Neuronal stem cell (in vitro differentiated cells): ENCODE results near the gene TMCO4.

ENCODE experiments used
- DNase-seq: peaks from one replicate; pipeline ENCODE4 v3.0.0-alpha.2; 2013; ENCODE audit warnings: low spot score
- H2AFZ ChIP-seq: one replicate; pipeline ENCODE4 v1.6.1; 2013; ENCODE audit warnings: mild to moderate bottlenecking, low read length, inconsistent platforms
- H2AK5ac ChIP-seq: 2 replicates; pipeline ENCODE4 v1.6.1; 2013; ENCODE audit warnings: low read depth, mild to moderate bottlenecking, inconsistent platforms, low read length, moderate library complexity, mixed read lengths
- H2BK120ac ChIP-seq: 2 replicates; pipeline ENCODE4 v1.6.1; 2013; ENCODE audit warnings: low read depth, mild to moderate bottlenecking, inconsistent platforms, low read length, moderate library complexity, mixed read lengths
- H2BK12ac ChIP-seq: one replicate; pipeline ENCODE4 v1.6.1; 2013; ENCODE audit warnings: low read length, inconsistent platforms
- H2BK15ac ChIP-seq: 2 replicates; pipeline ENCODE4 v1.6.1; 2013; ENCODE audit warnings: mild to moderate bottlenecking, low read length, inconsistent platforms, mixed read lengths
- H2BK5ac ChIP-seq: one replicate; pipeline ENCODE4 v1.6.1; 2013; ENCODE audit warnings: inconsistent platforms, mild to moderate bottlenecking, low read length, moderate library complexity
- H3K14ac ChIP-seq: one replicate; pipeline ENCODE4 v1.6.1; 2013; ENCODE audit warnings: low read length, inconsistent platforms
- H3K18ac ChIP-seq: 2 replicates; pipeline ENCODE4 v1.6.1; 2013; ENCODE audit warnings: low read length, inconsistent platforms
- H3K23ac ChIP-seq: 2 replicates; pipeline ENCODE4 v1.6.1; 2013; ENCODE audit warnings: low read depth, mild to moderate bottlenecking, mixed read lengths, low read length, inconsistent platforms; ENCODE audit not compliant: poor library complexity
- H3K27ac ChIP-seq: replicated peaks from 3 replicates; pipeline ENCODE4 v1.5.1; 2013; ENCODE audit warnings: low read length, inconsistent platforms
- H3K27me3 ChIP-seq, 3 experiments: 2 replicates each; pipeline ENCODE4 v1.6.1; 2013; ENCODE audit warnings: low read length in 3 of 3, mild to moderate bottlenecking in 2 of 3, inconsistent platforms in 1 of 3, low read depth in 1 of 3, mixed read lengths in 1 of 3, moderate library complexity in 1 of 3; ENCODE audit not compliant: control insufficient read depth in 3 of 3, insufficient read depth in 3 of 3
- H3K36me3 ChIP-seq, 2 donors: replicated peaks in 1 of 2; 2 replicates each; pipeline ENCODE4 v1.6.1; 2013; ENCODE audit warnings: low read length in 2 of 2; ENCODE audit not compliant: control insufficient read depth in 2 of 2, insufficient read depth in 2 of 2
- H3K4ac ChIP-seq: 2 replicates; pipeline ENCODE4 v1.6.1; 2013; ENCODE audit warnings: inconsistent platforms, mild to moderate bottlenecking, low read length, moderate library complexity
- H3K4me1 ChIP-seq, 2 donors: 1 replicate in 1 of 2; 2 replicates in 1 of 2; pipeline ENCODE4 v1.6.1; 2013; ENCODE audit warnings: low read length in 2 of 2, low read depth in 1 of 2; ENCODE audit not compliant: control insufficient read depth in 2 of 2, insufficient read depth in 1 of 2
- H3K4me2 ChIP-seq: one replicate; pipeline ENCODE4 v1.6.1; 2013; ENCODE audit warnings: mild to moderate bottlenecking, low read length, inconsistent platforms; ENCODE audit not compliant: insufficient read depth, poor library complexity, severe bottlenecking
- H3K4me3 ChIP-seq, 2 donors: 2 replicates each; pipeline ENCODE4 v1.5.1; 2013; ENCODE audit warnings: low read length in 2 of 2, mild to moderate bottlenecking in 2 of 2, inconsistent platforms in 1 of 2, moderate library complexity in 1 of 2
- H3K79me1 ChIP-seq: one replicate; pipeline ENCODE4 v1.6.1; 2013; ENCODE audit warnings: low read depth, mild to moderate bottlenecking, inconsistent platforms, low read length, moderate library complexity
- H3K9ac ChIP-seq: one replicate; pipeline ENCODE4 v1.6.1; 2013; ENCODE audit warnings: mild to moderate bottlenecking, low read depth, low read length, inconsistent platforms; ENCODE audit not compliant: poor library complexity
- H3K9me3 ChIP-seq, 2 donors: replicated peaks in 1 of 2; 2 replicates each; pipeline versions ENCODE3 to v1.6.1; 2013; ENCODE audit warnings: low read length in 2 of 2, mild to moderate bottlenecking in 2 of 2, inconsistent platforms in 1 of 2, low read depth in 1 of 2, mixed read lengths in 1 of 2, moderate library complexity in 1 of 2; ENCODE audit not compliant: control insufficient read depth in 2 of 2, insufficient read depth in 1 of 2
- H4K8ac ChIP-seq: one replicate; pipeline ENCODE4 v1.6.1; 2013; ENCODE audit warnings: low read depth, mild to moderate bottlenecking, inconsistent platforms, low read length, moderate library complexity
- H4K91ac ChIP-seq: one replicate; pipeline ENCODE4 v1.6.1; 2013; ENCODE audit warnings: low read length, low read depth, mild to moderate bottlenecking, inconsistent platforms; ENCODE audit not compliant: poor library complexity
- WGBS, 2 donors: extraction: QIAGEN DNeasy Blood & Tissue Kit; methylation state at CpG; one replicate each; pipeline ENCODE4 v1.1.7; 2013; ENCODE audit warnings: missing lambda C conversion rate in 2 of 2, mixed read lengths in 1 of 2; ENCODE audit not compliant: insufficient read length in 2 of 2, insufficient replicate concordance in 1 of 2; ENCODE audit errors: extremely low coverage in 2 of 2; 5-methylcytosine and 5-hydroxymethylcytosine counted together

TMCO4 gene

DNA sequence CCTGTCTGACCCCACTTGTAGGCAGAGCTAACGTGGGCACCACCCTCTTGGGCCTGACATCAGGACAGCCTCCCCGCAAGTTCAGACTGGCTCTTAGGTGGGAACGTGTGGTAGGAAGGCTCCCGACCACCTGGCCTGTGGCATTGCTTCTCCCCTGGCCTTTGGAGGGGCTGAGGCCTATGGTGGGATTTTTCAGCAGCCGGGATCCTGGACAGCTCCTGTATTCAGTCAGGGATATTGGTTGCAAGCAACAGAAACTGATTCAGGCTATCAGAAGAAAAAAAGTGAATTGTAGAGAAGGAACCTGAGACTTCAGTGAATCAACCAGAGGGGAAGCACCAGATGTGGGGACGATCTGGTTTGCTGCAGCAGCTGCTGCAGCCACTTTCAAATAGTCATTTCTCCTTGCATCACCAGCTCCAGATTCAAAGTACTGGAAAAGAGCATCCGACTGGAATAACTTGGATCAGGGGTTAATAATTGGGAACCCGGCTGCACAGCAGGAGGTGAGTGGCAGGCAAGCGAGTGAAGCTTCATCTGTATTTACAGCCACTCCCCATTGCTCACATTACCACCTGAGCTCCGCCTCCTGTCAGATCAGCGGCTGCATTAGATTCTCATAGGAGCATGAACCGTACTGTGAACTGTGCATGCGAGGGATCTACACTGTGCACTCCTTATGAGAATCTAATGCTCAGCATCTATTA is 9.5 kb upstream of the TMCO4 start:
- Histone ChIP-seq H3K9me3 (no peaks in the 10 kb centered on the region), H3K4me2 (no peak overlapping the region), H2BK120ac (no peak overlapping the region), H3K27me3 (peaks cover 0 to 20% (median 0%) of the 10 kb centered on the region in 3 experiments), H3K36me3 (no peaks in the 10 kb centered on the region), H2AK5ac (no peak overlapping the region), H2BK15ac (no peak overlapping the region), H2BK5ac (no peak overlapping the region), H2BK12ac (no peak overlapping the region), H3K27ac (no peak overlapping the region), H3K9ac (peak overlapping the region; percentile 68), H3K14ac (no peak overlapping the region), H3K18ac (no peak overlapping the region), H3K79me1 (no peaks in the 10 kb centered on the region), H3K4me3 (peak overlapping the region in 1 of 2 donors; percentile 31), H3K4me1 (no peaks in the 10 kb centered on the region), H3K23ac (no peak overlapping the region), H4K91ac (no peak overlapping the region), H2AFZ (no peak overlapping the region), H3K4ac (no peak overlapping the region), H4K8ac (no peak overlapping the region)
- no peak for DNase-seq
- WGBS, 2 donors: no CpG with 5 or more reads among the region's 13 CpGs

DNA sequence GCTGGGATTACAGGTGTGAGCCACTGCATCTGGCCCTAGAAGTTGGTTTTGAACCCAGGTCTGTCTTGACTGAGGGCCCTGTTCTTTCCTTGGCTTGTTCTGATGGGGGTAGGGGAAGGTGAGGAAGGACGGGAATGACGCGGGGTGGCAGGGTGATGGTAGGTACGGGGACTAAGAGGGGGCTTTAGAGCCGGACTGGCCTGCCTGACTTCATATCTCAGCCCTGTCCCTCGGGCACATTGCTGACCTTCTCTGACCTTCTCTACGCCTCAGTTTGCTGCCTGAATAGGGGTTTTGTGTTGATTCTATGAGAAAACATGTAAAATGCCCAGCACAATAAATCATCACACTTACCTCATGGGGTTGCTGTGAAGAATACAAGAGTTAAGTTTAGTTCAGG is 8.6 kb upstream of the TMCO4 start:
- no peak overlapping the region for H4K91ac ChIP-seq
- H2AFZ ChIP-seq: no peak overlapping the region
- no peak overlapping the region for H3K27ac ChIP-seq
- no peak overlapping the region for H2BK12ac ChIP-seq
- H3K14ac ChIP-seq: no peak overlapping the region
- H3K36me3 ChIP-seq: no peaks in the 10 kb centered on the region
- no peak overlapping the region for H3K4me2 ChIP-seq
- no peak overlapping the region for H2BK120ac ChIP-seq
- H3K9ac ChIP-seq: no peak overlapping the region
- no peak overlapping the region for H2BK5ac ChIP-seq
- H4K8ac ChIP-seq: no peak overlapping the region
- H3K27me3 ChIP-seq: peaks cover 0 to 19% (median 0%) of the 10 kb centered on the region in 3 experiments
- no peaks in the 10 kb centered on the region for H3K4me1 ChIP-seq
- no peak overlapping the region for H2AK5ac ChIP-seq
- H3K9me3 ChIP-seq: no peaks in the 10 kb centered on the region
- DNase-seq: no peak
- H3K18ac ChIP-seq: no peak overlapping the region
- no peak overlapping the region for H3K23ac ChIP-seq
- H3K4me3 ChIP-seq: no peak overlapping the region
- no peak overlapping the region for H3K4ac ChIP-seq
- no CpG with 5 or more reads among the region's 7 CpGs for WGBS, 2 donors
- no peak overlapping the region for H2BK15ac ChIP-seq
- no peaks in the 10 kb centered on the region for H3K79me1 ChIP-seq

DNA sequence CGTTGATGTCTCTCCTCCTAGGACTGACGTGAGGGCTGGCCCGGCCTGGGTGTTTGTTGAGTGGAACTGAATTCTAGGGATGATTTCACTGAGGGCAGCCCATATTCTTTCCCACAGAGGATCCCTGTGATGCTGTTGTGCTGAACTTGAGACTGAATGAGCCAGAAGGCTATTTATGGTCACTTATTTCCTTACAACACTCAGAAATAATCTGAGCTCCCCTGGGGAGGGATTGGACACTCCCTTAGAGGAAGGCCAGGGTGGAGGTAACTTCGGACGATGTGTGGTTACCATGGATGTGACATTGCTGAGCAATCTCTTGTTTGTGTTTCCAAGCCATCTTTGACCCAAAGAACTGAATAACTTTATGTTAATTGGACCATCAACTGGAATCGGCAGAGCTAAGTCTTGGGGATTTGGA is 5.1 kb upstream of the TMCO4 start:
- Histone ChIP-seq H4K8ac (no peak overlapping the region), H3K36me3 (no peaks in the 10 kb centered on the region), H2BK120ac (no peak overlapping the region), H4K91ac (no peak overlapping the region), H2AK5ac (no peak overlapping the region), H3K9ac (no peak overlapping the region), H3K4ac (no peak overlapping the region), H3K23ac (no peak overlapping the region), H3K4me1 (no peaks in the 10 kb centered on the region), H3K4me2 (no peak overlapping the region), H3K18ac (no peak overlapping the region), H3K4me3 (no peak overlapping the region), H3K27me3 (peaks cover 0 to 47% (median 17%) of the 10 kb centered on the region in 3 experiments), H2BK5ac (no peak overlapping the region), H2AFZ (no peak overlapping the region), H2BK15ac (no peak overlapping the region), H3K9me3 (no peaks in the 10 kb centered on the region), H3K14ac (no peak overlapping the region), H3K79me1 (no peaks in the 10 kb centered on the region), H2BK12ac (no peak overlapping the region), H3K27ac (no peak overlapping the region)
- no CpG with 5 or more reads among the region's 6 CpGs for WGBS, 2 donors
- no peak for DNase-seq

DNA sequence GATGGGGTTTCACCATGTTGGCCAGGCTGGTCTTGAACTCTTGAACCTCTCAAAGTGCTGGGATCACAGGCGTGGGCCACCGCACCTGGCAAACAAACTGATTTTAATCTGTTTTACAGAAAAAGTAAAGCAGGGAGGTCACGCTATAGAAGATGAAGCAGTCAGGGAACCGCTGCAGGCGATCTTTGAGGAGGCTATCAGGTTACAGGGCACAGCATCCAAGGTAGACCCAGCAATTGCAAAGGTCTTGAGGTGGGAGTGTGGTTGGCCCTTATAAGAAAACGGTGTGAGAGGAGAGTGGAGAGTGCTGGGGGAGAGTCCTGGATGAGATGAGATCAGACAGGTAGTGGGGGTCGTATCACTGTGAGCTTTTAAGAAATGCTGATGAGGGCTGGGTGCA is 2.6 kb upstream of the TMCO4 start:
- no peak overlapping the region for H3K23ac ChIP-seq
- no peaks in the 10 kb centered on the region for H3K79me1 ChIP-seq
- peaks cover 0 to 68% (median 28%) of the 10 kb centered on the region in 3 experiments for H3K27me3 ChIP-seq
- H3K4me2 ChIP-seq: no peak overlapping the region
- H2BK5ac ChIP-seq: no peak overlapping the region
- no peaks in the 10 kb centered on the region for H3K9me3 ChIP-seq
- no peak overlapping the region for H2BK120ac ChIP-seq
- no peak for DNase-seq
- no peaks in the 10 kb centered on the region for H3K36me3 ChIP-seq
- no peak overlapping the region for H3K4me3 ChIP-seq
- H4K91ac ChIP-seq: no peak overlapping the region
- no peak overlapping the region for H3K4ac ChIP-seq
- H3K27ac ChIP-seq: no peak overlapping the region
- WGBS, 2 donors: no CpG with 5 or more reads among the region's 7 CpGs
- peaks cover 0 to 2% of the 10 kb centered on the region in 2 donors for H3K4me1 ChIP-seq
- H2AK5ac ChIP-seq: no peak overlapping the region
- no peak overlapping the region for H2BK12ac ChIP-seq
- H3K9ac ChIP-seq: no peak overlapping the region
- H4K8ac ChIP-seq: no peak overlapping the region
- no peak overlapping the region for H2BK15ac ChIP-seq
- no peak overlapping the region for H3K14ac ChIP-seq
- no peak overlapping the region for H2AFZ ChIP-seq
- H3K18ac ChIP-seq: no peak overlapping the region
